ENCODE measurements around the gene SLC1A2. TPM values are rescaled to one million over a fixed set of nuclear protein-coding genes. Genes with fewer than 3 reads are reported as not detected.

Gene SLC1A2
- total RNA-seq, 1 experiment from 2014 or later, result 0.25 TPM

DNA sequence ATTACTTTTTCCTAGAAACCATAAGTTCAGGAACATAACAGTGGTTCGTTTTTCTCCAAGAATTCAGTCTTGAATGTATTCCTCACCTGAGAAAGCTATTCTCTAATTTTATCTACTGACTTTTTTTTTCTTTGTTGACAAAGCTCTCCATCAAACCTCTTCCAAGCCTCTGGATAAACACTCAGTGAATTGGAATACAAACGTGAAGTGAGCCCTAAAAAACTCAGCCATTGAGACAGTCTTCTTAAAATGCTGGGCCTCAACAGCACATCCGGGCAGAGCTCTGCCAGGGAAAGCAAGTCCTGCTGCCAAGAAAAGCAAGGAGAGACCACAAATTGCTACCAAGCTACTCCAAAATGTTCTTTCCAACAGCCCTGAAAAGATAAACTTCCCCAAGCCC lies 7.7 kb upstream of the SLC1A2 start:
- no TSS peak for BruUV-seq (replicated peaks)
- H3K27me3 ChIP-seq (ENCODE audit: insufficient read depth, low read length), result peaks cover 94% of the 10 kb centered on the region
- H2AFZ ChIP-seq (ENCODE audit: low read depth, low read length, poor library complexity, severe bottlenecking), result no peak overlapping the region
- H3K36me3 ChIP-seq (ENCODE audit: control insufficient read depth in 1 of 2, insufficient read depth in 2 of 2, low read length in 2 of 2), result no peaks in the 10 kb centered on the region
- no peaks in the 10 kb centered on the region for H3K4me1 ChIP-seq (ENCODE audit: control insufficient read depth in 1 of 2, insufficient read depth in 2 of 2, low read length in 2 of 2)
- no peak overlapping the region for H3K9ac ChIP-seq (ENCODE audit: low read length)
- TF ChIP-seq POLR2AphosphoS5 (IDR thresholded peaks at IDR 0.05; ENCODE audit: low read depth, low read length) (no peak), SIN3A (IDR thresholded peaks at IDR 0.05; ENCODE audit: low read depth) (no peak), ZFX (IDR thresholded peaks at IDR 0.05) (no peak), CBX3 (IDR thresholded peaks at IDR 0.05; ENCODE audit: low read depth) (no peak), TCF7L2 (IDR thresholded peaks at IDR 0.05; ENCODE audit: borderline replicate concordance, extremely low read depth, insufficient read depth, insufficient read length) (no peak), YY1 (IDR thresholded peaks at IDR 0.05; ENCODE audit: extremely low read depth, insufficient replicate concordance, low read depth, low read length) (no peak), EZH2 (IDR thresholded peaks at IDR 0.05) (no peak), CEBPB (IDR thresholded peaks at IDR 0.05; ENCODE audit: low read depth) (no peak), EZH2phosphoT487 (IDR thresholded peaks at IDR 0.05; ENCODE audit: borderline replicate concordance) (no peak), ZNF274 (IDR thresholded peaks at IDR 0.05; ENCODE audit: low read depth, low read length) (no peak), FOSL1 (IDR thresholded peaks at IDR 0.05; ENCODE audit: low read depth) (no peak), RAD21 (IDR thresholded peaks at IDR 0.05; ENCODE audit: low read depth) (no peak), JUND (IDR thresholded peaks at IDR 0.05) (no peak), SP1 (IDR thresholded peaks at IDR 0.05; ENCODE audit: low read depth) (no peak)
- TF ChIP-seq, protein P1, sequence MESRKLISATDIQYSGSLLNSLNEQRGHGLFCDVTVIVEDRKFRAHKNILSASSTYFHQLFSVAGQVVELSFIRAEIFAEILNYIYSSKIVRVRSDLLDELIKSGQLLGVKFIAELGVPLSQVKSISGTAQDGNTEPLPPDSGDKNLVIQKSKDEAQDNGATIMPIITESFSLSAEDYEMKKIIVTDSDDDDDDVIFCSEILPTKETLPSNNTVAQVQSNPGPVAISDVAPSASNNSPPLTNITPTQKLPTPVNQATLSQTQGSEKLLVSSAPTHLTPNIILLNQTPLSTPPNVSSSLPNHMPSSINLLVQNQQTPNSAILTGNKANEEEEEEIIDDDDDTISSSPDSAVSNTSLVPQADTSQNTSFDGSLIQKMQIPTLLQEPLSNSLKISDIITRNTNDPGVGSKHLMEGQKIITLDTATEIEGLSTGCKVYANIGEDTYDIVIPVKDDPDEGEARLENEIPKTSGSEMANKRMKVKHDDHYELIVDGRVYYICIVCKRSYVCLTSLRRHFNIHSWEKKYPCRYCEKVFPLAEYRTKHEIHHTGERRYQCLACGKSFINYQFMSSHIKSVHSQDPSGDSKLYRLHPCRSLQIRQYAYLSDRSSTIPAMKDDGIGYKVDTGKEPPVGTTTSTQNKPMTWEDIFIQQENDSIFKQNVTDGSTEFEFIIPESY (IDR thresholded peaks at IDR 0.05; ENCODE audit: extremely low read depth, insufficient replicate concordance, low read length), result no peak
- TF ChIP-seq, protein P2, sequence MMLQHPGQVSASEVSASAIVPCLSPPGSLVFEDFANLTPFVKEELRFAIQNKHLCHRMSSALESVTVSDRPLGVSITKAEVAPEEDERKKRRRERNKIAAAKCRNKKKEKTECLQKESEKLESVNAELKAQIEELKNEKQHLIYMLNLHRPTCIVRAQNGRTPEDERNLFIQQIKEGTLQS (IDR thresholded peaks at IDR 0.05), result no peak
- TF ChIP-seq, protein P3, sequence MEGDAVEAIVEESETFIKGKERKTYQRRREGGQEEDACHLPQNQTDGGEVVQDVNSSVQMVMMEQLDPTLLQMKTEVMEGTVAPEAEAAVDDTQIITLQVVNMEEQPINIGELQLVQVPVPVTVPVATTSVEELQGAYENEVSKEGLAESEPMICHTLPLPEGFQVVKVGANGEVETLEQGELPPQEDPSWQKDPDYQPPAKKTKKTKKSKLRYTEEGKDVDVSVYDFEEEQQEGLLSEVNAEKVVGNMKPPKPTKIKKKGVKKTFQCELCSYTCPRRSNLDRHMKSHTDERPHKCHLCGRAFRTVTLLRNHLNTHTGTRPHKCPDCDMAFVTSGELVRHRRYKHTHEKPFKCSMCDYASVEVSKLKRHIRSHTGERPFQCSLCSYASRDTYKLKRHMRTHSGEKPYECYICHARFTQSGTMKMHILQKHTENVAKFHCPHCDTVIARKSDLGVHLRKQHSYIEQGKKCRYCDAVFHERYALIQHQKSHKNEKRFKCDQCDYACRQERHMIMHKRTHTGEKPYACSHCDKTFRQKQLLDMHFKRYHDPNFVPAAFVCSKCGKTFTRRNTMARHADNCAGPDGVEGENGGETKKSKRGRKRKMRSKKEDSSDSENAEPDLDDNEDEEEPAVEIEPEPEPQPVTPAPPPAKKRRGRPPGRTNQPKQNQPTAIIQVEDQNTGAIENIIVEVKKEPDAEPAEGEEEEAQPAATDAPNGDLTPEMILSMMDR (IDR thresholded peaks at IDR 0.05 in 2 of 3, conservative IDR thresholded peaks at IDR 0.05 in 1 of 3; ENCODE audit: borderline replicate concordance in 1 of 3, insufficient read depth in 1 of 3, low read depth in 2 of 3, low read length in 2 of 3), result no peak
- TF ChIP-seq, protein P4, sequence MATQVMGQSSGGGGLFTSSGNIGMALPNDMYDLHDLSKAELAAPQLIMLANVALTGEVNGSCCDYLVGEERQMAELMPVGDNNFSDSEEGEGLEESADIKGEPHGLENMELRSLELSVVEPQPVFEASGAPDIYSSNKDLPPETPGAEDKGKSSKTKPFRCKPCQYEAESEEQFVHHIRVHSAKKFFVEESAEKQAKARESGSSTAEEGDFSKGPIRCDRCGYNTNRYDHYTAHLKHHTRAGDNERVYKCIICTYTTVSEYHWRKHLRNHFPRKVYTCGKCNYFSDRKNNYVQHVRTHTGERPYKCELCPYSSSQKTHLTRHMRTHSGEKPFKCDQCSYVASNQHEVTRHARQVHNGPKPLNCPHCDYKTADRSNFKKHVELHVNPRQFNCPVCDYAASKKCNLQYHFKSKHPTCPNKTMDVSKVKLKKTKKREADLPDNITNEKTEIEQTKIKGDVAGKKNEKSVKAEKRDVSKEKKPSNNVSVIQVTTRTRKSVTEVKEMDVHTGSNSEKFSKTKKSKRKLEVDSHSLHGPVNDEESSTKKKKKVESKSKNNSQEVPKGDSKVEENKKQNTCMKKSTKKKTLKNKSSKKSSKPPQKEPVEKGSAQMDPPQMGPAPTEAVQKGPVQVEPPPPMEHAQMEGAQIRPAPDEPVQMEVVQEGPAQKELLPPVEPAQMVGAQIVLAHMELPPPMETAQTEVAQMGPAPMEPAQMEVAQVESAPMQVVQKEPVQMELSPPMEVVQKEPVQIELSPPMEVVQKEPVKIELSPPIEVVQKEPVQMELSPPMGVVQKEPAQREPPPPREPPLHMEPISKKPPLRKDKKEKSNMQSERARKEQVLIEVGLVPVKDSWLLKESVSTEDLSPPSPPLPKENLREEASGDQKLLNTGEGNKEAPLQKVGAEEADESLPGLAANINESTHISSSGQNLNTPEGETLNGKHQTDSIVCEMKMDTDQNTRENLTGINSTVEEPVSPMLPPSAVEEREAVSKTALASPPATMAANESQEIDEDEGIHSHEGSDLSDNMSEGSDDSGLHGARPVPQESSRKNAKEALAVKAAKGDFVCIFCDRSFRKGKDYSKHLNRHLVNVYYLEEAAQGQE (IDR thresholded peaks at IDR 0.05; ENCODE audit: low read depth), result no peak
- TF ChIP-seq, protein P5, sequence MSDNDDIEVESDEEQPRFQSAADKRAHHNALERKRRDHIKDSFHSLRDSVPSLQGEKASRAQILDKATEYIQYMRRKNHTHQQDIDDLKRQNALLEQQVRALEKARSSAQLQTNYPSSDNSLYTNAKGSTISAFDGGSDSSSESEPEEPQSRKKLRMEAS (IDR thresholded peaks at IDR 0.05), result no peak
- no peaks in the 10 kb centered on the region for H3K9me2 ChIP-seq (ENCODE audit: insufficient read depth)
- ChIA-PET CTCF (interaction anchor here (1.0 kb wide), 1 partner anchor 14 kb away, joined by 3 read pairs; no protein-coding TSS in a partner anchor), POLR2A (no interaction called here), RAD21 (ENCODE audit: low non-redundant PET in 1 of 2, low total read pairs in 2 of 2, uncharacterized antibody in 2 of 2, unreplicated experiment in 2 of 2) (interaction anchor here in 1 of 2 experiments (0.6 kb wide), 1 partner anchor 1009 kb away, joined by 3 read pairs; no protein-coding TSS in a partner anchor)
- no peak overlapping the region for H3K4me2 ChIP-seq (ENCODE audit: low read length)
- H3K79me2 ChIP-seq (ENCODE audit: insufficient read depth, low read length), result no peaks in the 10 kb centered on the region
- H3K4me3 ChIP-seq (replicated peaks in 1 of 2; ENCODE audit: low read depth in 1 of 2, low read length in 2 of 2), result no peak overlapping the region
- no peaks in the 10 kb centered on the region for H4K20me1 ChIP-seq (ENCODE audit: insufficient read depth)
- intact Hi-C loops (cut with micrococcal nuclease), result no loop called here
- H3K9me3 ChIP-seq (ENCODE audit: control insufficient read depth in 1 of 2, insufficient read depth in 1 of 2, low read depth in 1 of 2, low read length in 2 of 2), result no peaks in the 10 kb centered on the region
- ATAC-seq (no peak), DNase-seq (ENCODE audit: low read depth, low spot score) (no peak)
- H3K27ac ChIP-seq (ENCODE audit: low read depth, low read length), result no peak overlapping the region

All from HCT116 (cell line).